Activated CD8-positive, alpha-beta memory T cell treated with anti-CD3 and anti-CD28 coated beads, Interleukin-2, amount 50 U/mL, for 1 hour (primary cell): Measurements from ENCODE around the gene RTN4RL2.

Experiments
- DNase-seq: peaks from one replicate; pipeline ENCODE4 v3.0.0-alpha.2; 2020; ENCODE audit errors: extremely low read depth

Gene RTN4RL2

DNA sequence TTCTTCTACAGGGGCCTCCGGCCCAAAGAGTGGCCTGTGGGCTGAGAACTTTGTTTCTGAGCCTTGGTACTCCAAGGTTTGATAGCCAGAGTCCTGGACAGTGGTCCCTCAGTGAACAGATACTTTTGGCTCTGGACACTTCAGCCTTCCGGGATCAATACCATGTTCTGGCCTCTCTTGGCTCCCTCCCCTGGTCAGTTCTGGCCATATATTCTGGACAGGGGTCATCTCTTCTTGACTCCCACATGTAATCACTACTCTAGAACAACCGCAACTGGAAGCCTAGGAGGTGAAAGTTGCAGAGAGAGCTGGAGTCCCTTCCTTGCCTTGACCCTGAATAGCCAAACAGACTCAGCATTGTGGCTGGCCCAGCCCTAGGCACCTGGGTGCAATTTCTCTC is 2.3 kb downstream of the RTN4RL2 start:
- DNase-seq = no peak

DNA sequence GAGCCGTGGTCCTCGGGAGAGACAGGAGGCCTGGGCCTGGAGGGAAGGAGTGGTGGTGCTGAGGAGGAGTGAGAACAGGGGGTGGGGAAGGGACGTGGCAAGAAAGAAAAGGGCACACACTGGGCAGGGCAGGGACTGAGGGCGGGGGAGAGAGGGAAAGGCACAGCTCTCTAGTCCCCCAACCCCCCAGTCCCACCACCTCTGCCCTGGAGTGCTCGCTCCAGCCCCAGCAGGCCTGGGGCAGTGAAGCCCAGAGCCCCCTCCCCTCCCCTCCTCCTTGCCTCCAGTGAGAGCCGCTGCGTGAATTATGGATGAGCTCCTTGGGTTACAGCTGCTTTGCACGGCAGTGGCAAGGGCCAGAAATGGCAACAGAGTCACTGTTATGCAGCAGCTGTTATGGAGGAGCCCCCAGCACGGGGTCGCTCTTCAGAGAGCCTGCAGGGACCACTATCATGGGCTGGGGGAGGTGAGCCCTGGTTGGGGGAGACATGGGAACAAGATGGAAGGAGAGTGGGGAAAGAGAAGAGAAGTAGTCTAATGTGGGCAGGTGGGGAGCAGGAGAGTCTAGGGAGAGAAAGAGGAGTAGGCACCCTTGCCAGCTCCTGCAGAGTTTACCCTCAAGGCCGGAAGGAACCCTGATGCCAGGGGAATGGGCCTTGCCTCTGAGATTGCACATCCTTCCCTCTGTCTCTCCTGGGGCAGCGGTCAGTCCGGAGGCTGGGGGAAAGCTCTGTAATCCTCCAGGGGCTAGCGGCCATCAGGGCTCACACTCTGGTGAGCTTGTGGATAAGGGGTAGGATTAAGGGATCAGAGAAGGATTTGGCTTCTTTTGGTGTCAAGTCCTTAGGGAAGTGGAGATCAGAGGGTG is 3.6 kb downstream of the RTN4RL2 start:
- DNase-seq = no peak

DNA sequence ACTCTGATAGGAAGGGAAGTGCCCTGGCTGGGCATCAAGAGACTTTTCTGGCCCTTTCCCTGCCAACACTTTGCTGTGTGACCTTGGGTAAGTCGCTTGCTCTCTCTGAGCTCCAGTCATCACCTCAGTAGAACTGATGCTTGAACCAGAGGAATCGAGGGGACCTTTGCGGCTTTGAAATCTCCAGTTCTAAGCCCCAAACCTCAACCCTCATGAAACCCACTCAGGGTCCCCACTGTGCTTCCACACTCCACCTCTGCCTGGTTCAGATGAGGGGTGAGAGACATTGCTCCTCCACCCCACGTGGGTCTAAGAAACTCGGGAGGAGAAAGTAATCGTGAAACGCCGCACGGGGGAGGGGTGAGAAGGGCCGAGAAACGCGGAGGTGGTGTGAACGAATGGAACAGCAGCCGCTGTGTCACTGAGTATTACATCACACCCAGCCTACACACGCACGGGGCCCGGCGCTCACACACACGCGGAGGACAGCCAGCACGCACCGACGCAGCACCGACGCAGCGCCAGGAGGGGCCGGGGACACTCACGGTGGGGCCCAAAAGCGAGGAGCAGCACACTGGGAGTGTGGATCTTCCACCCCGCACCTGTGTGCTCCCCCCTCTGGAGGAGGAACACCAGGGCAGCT is 4.3 kb downstream of the RTN4RL2 start:
- no peak for DNase-seq

DNA sequence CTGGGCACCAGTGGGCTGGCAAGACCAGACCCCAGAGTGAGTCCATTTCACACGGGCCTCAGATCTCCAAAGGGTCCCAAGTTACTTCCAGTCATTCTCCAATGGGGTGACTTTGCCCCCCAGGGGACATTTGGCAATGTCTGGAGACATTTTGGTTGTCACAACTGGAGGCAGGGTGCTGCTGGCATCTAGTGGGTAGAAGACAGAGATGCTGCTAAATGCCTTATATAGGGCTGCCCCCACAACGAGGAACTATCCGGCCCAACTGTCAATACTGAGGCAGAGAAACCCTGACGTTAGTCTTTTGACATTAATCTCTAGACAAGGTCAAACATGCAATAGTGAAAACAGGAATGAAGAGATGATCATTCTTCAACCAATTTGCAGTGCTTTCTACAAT is 6.4 kb downstream of the RTN4RL2 start:
- no peak for DNase-seq

DNA sequence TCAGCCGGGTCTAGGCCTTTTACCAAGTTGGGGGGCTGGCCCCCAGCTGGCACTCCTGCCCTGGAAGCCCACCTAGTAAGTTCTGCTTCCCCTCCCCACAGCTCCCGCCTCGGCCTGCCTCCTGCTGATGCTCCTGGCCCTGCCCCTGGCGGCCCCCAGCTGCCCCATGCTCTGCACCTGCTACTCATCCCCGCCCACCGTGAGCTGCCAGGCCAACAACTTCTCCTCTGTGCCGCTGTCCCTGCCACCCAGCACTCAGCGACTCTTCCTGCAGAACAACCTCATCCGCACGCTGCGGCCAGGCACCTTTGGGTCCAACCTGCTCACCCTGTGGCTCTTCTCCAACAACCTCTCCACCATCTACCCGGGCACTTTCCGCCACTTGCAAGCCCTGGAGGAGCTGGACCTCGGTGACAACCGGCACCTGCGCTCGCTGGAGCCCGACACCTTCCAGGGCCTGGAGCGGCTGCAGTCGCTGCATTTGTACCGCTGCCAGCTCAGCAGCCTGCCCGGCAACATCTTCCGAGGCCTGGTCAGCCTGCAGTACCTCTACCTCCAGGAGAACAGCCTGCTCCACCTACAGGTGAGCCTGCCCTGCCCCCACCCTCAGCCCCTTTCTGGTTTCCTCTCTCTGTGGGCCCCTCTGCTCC is 7.3 kb downstream of the RTN4RL2 start:
- no peak for DNase-seq

DNA sequence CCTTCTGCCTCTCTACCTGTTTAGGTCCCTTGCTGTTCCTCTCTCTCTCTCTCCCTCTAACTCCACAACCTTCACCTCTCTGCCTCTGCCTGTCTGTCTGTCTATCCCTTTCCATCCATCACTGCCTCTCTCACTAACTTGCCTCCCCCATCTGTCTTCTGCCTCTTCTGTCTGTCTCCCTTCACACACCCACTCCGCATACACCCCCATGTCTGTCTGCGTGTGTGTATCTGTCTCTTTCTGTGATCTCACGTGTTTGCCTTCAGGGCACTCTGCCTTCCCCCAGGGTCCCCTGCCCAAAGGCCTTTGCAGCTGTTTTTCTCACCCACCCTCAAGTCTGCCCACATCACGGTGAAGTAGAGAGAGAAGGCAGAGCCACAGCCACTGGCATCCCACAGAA is 7.9 kb downstream of the RTN4RL2 start:
- no peak for DNase-seq

DNA sequence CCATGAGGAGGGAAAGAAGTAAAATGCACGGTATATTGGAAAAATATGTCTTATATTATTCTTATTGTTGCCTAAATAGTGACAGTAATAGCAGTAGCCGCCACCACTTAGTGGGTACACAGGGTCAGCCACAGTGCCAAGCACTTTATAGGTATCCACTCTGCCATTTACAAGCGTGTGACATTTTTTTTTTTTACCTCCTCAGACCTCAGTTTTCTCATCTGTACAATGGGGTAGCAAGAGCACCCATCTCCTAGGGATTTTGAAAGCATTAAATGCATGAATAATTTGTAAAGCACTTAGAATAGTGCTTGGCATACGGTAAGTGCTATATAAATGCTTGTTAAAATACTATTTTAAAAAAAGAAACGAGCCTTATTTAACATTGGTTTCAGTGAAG is 8.9 kb downstream of the RTN4RL2 start:
- no peak for DNase-seq

DNA sequence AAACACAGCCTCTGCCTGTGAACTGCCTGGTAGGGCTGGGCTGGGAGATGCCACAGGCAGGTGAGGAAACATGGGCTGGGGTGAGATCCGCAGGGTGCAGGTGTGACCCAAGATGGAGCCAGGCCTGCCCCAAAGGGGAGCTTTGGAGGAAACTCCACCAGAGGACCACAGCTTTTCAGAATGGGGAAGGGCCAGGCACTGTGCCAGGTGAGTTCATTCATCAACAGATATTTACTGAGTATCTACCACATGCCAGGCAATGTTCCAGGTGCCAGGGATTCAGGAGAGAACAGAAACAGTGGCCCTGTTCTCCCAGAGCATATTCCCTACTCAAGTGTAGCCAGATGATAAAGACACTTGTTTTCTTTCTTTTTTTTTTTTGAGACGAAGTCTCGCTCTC is 11.2 kb downstream of the RTN4RL2 start:
- no peak for DNase-seq

DNA sequence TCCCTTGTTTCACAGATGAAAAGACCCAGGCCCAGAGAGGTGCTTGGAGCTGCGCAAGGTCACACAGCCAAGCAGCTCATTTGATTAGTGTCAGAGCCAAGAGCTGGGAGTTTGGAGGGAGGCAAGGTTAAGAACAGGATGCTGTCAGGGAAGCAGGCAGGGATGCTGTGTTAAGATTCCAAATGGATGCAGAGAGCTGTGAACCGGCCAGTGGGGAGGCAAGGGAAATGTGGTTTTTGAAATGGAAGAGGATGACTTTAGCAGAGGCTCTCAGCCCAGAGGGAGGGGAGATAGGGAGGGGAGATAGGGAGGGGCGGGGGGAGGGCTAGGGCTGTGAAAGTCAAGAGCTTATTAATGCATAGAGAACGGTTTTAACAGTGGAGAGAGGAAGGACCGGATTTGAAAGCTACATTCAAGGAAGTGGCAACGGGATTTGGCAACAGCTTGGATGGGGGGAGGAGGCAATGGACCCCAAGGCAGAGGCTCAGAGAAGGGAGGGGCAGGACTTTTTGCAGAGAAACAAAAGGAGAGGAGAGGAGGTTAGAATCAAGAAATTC is 13.0 kb downstream of the RTN4RL2 start:
- no peak for DNase-seq

DNA sequence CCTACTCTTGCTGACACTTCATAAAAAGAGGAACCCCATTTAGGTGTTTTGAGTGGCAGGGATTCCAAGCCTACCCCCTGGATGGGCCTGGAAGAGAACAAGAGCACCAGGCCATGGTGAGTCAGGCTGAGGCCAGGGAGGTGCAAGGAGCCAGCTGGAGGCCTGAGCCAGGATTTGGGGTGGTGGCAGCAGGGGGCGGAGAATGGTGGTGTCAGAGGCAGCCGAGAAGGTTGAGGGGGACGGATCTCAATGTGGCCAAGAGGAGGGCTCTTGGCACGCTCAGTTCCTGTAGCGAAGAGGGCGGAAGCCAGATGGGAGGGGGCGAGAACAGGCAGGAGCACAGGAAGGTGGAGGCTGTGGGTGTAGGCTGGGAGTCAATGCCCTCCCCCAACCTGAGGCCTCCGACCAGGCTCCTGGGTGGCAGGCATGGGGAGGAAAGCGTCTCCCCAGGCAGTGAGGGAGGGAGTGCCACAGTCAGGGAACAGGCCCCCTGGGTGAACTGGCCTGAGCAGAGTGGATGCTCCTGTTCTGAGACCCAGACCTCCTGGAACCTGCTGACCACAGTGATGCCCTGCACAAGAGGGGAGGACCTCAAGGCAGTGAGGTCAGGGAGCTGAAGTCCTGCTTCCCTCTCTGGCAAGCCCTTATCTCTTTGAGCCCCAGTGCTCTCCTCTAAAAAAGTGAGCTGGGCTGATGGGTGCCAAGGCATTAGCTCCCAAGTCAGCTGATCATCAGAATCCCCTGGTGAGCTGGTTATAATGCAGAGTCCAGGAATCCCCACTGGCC is 13.9 kb downstream of the RTN4RL2 start:
- DNase-seq = no peak

DNA sequence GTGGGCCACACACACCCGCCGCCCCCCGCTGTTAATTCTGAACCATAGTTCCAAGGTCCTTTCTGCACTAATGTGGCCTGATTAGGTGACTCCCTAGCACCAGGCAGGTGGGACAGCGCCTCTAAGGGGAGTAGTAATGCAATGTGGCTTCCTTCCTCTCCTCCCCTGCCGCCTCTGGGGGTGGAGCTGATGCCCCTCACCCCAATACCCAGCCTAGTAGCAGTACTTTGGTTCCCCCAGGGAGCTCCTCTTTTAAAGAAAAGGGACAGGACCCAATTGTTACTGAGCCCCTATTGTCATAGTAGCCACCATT is 14.4 kb downstream of the RTN4RL2 start:
- DNase-seq = no peak

DNA sequence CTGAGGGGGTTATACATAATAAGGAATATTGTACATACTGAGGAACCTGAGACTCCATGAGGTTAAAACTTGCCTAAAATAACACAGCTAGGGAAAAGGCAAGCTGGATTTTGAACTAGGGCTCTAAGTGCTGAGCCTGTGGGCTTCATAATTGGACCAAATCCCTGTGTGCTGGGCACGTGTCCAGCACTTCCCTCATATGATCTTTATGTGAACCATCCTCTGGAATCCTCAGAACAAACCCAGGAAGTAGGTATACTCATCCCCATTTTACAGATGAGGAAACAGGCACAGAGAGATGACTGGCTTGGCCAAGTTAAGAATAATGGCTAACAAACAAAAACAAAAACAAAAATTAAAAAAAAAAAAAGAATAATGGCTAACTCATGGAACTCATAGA is 14.9 kb downstream of the RTN4RL2 start:
- DNase-seq = no peak

DNA sequence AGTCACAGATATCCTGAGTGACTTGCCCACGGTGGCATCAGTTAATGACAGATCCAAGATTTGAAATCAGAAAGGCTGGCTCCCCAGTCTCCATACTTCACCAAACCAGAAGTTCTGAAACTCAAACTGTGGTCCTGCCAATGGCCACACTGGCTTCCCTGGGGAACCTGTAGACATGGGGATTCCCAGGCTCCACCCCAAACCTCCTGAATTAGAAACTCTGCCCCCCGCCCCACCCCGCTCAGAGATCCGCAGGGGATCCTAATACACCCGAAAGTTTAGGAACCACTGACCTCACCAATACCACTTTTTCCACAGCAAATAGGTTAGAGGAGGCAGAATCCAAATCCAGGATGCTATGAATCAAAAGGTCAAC is 15.3 kb downstream of the RTN4RL2 start:
- DNase-seq = no peak

DNA sequence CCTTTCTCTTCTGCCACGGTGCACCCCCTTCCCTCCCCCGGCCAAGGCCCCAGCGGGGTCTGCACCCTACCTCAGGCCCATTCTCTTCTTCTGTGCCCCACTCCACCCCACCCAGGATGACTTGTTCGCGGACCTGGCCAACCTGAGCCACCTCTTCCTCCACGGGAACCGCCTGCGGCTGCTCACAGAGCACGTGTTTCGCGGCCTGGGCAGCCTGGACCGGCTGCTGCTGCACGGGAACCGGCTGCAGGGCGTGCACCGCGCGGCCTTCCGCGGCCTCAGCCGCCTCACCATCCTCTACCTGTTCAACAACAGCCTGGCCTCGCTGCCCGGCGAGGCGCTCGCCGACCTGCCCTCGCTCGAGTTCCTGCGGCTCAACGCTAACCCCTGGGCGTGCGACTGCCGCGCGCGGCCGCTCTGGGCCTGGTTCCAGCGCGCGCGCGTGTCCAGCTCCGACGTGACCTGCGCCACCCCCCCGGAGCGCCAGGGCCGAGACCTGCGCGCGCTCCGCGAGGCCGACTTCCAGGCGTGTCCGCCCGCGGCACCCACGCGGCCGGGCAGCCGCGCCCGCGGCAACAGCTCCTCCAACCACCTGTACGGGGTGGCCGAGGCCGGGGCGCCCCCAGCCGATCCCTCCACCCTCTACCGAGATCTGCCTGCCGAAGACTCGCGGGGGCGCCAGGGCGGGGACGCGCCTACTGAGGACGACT is 15.9 kb downstream of the RTN4RL2 start:
- DNase-seq = no peak

DNA sequence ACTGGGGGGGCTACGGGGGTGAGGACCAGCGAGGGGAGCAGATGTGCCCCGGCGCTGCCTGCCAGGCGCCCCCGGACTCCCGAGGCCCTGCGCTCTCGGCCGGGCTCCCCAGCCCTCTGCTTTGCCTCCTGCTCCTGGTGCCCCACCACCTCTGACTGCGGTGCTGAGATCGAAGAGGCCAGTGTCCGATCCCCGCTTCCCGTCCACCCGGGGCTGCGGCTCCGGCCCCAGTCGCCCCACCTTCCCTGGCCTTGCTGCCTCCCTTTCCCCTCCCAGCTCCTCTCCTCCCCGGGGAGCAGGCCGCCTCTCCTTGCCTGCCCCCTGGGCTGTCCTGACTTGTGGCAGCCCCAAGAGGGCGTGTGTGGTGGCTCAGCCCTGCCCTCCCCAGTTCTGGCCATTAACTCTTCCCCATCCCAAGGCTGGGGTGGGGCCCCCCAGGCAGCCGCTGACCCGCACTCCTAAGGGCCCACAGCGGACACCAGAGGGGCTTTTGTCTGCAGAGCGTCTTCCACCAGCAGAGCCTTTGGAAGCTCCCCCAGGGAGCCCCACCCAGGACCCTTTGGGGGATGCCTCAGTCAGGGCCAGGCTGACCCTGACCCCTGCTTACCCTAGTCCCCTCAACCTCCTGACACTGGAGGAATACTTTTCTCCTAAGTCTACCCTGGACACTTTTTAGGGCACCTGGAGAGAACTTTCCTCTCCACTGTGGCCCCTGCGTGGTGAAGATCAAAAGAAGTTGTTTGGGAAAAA is 16.6 kb downstream of the RTN4RL2 start:
- DNase-seq = no peak

DNA sequence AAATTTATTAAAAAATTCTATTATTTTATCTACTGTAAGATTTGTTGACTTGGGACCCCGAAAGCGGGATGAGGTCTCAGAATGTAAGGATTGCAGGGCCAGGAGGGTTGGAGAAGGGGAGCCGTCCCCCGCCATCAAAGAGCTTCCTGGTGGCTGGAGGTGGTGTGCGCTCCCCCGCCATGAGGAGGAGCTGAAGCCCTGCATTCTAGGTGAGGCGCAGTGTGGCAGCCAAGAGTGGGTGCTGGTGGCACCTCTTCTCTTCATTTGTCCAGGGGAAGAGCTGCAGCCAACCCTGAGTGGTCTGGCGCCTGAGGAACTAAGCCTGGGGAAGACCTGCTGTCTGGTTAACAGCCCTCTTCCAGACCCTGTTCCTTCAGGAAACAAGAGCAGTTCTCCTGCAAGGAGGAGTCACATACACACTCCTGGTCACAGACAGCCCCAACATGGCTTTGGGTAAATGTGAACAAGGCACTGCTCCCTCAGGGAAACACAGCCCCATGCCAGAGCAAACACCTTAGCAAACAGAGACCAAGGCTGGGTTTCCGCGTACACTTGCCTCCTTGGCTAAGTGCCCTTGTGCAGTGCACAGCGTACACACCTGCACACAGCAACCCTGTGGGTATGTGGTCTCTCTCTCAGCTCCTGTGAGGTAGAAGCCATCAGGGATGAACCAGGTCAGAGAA is 17.3 kb downstream of the RTN4RL2 start:
- no peak for DNase-seq

DNA sequence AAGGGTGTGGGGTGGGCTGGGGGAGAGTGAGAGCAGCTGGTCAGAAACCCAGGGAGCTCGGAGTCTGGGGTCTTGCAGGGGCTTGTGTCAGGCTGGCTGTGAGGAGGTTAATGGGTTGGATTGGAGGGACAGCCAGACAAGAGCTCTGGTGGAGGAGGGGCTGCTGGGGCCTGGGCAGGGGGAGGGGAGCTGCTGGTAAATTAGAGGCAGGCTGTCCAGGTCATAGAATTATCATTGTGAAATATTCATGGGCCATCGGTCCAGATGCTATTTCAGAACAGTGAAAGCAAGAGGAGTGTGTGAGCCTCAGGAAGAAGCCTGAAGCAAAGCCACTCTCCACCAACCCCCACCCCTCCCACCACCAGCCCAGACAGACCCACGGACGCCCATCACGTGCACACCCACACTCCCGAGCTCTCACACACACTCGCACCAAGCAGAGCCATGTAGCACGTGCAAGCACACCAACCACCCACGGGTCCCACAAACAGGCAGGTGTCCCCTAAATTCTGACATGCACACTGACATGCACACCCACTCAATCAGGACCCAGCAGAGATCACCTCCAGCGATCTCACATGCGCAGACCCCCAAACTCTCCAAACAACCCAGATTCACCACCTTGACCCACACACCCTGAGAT is 18.8 kb downstream of the RTN4RL2 start:
- DNase-seq = no peak

DNA sequence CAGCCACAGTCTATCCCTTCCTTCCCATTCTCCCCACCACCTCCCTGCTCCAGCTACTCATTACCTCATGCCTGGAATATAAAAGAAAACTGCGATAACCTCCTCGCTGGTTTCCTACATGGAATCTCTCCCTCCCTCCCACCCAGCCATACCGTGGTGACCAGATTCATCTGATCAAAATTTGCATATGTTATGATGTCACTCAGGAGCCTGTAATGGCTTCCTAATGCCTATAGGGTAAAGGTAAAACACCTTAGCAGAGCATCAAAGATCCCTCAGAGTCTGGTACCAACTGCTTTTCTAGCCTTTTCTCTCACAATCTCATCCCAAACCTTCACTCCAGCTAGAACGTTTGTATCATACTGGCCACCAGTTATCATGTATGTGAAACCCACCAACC is 19.6 kb downstream of the RTN4RL2 start:
- DNase-seq = no peak

DNA sequence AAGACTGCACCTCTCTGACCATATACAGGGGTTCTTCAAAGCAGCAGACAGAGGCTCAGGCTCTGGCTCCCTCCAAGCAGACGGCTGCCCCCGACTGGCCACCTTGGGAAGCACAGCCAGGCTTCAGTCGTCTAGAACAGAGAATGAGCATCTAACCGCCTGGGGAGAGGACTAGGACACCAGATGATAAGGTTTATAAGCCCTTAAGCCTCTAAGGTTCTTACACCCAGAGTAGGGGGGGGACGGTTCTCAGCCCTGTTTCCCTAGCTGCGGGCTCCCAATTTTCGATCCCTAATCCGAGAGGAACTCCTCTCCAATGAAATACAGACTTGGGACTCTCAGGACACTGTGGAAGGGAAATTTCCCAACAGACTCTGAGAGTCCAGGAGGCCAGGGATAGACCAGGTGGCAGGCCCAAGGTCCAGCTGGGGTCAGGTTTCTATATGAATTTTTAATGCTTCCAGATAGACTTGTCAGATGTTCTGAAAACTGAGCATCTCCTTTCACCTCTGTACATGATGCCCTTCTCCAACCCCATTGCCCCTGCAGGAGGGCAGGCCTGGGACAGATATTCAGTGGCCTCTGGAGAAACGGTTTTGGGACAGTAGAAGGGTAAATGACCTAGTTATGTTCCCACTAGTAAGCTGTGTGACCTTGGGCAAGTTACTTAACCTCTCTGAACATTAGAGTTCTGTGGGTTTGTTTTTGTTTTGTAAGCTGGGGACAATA is 20.2 kb downstream of the RTN4RL2 start:
- no peak for DNase-seq
